Measurements from ENCODE around the gene ANKRD28. TPM values are rescaled to one million over a fixed set of nuclear protein-coding genes. Genes with fewer than 3 reads are reported as not detected.
A peak's percentile ranks its signal among the peaks of the same experiment; 100 is the strongest.

ANKRD28 gene
- total and polyA plus RNA-seq, 9 donors, result 19.9 to 32.1 (median 24.9) TPM

- DNase-seq, result no peak
- H3K27me3 ChIP-seq (ENCODE audit: control insufficient read depth, insufficient read depth, low read length), result no peaks in the 10 kb centered on the region
- no peaks in the 10 kb centered on the region for H3K4me1 ChIP-seq (ENCODE audit: control insufficient read depth, insufficient read depth, low read length)
- WGBS (ENCODE audit: insufficient coverage), result no CpG with 5 or more reads among the region's 2 CpGs
- H3K9me3 ChIP-seq (replicated peaks; ENCODE audit: control insufficient read depth, low read depth, low read length), result no peaks in the 10 kb centered on the region
- no peak overlapping the region for H3K27ac ChIP-seq (ENCODE audit: low read length)
- H3K36me3 ChIP-seq (ENCODE audit: control insufficient read depth, insufficient read depth, low read length), result peaks cover 19% of the 10 kb centered on the region
- H3K4me3 ChIP-seq (ENCODE audit: low read length), result no peak overlapping the region
Observed at GRCh38 chr3:15681668-15682067, 116.1 kb downstream of the ANKRD28 start.

DNA sequence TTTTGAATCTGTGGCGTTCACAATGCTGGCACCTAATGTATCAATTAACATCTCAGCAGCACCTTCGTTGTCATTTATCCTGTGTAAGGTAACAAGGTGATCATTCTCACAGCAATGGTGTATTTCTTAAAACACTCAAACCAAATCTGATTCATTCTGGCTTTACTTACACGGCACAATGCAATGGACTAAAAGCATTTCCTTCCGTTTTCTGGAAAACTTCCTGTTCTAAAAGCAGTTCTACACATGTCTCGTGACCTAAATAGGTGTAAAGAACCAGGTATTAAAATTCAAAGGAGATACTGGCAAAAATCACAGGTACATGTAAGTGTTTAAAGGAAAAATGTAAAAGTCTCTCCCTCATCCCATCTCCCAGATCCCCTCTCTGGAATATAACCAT lies 118.5 kb downstream of the ANKRD28 start:
- WGBS (ENCODE audit: insufficient coverage), result 89% methylated on average over 1 of the region's 5 CpGs
- no peak for DNase-seq
- Histone ChIP-seq H3K27ac (ENCODE audit: low read length) (no peak overlapping the region), H3K4me3 (ENCODE audit: low read length) (no peak overlapping the region), H3K9me3 (replicated peaks; ENCODE audit: control insufficient read depth, low read depth, low read length) (no peaks in the 10 kb centered on the region), H3K27me3 (ENCODE audit: control insufficient read depth, insufficient read depth, low read length) (no peaks in the 10 kb centered on the region), H3K4me1 (ENCODE audit: control insufficient read depth, insufficient read depth, low read length) (no peaks in the 10 kb centered on the region), H3K36me3 (ENCODE audit: control insufficient read depth, insufficient read depth, low read length) (peaks cover 17% of the 10 kb centered on the region)

DNA sequence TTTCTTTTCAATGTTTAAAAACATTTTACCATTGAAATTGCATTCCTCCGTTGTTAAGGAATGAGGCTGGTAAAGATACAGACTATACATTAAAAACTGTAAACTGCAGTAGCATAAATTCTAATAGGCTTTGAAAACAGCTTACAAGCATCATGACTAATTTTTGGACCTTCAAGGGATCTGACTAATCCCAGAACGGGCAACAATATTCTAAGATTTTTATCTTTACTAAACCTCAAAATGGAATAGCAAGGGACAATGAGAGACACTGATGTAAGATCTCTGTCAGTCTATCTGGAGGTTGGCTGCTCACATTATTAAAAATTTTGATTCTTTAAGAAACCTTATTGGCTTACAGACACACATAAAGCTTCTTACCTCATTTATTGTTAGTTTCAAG lies 121.5 kb downstream of the ANKRD28 start:
- no CpG with 5 or more reads among the region's 2 CpGs for WGBS (ENCODE audit: insufficient coverage)
- Histone ChIP-seq H3K4me1 (ENCODE audit: control insufficient read depth, insufficient read depth, low read length) (no peaks in the 10 kb centered on the region), H3K27me3 (ENCODE audit: control insufficient read depth, insufficient read depth, low read length) (no peaks in the 10 kb centered on the region), H3K36me3 (ENCODE audit: control insufficient read depth, insufficient read depth, low read length) (peaks cover 28% of the 10 kb centered on the region), H3K27ac (ENCODE audit: low read length) (no peak overlapping the region), H3K9me3 (replicated peaks; ENCODE audit: control insufficient read depth, low read depth, low read length) (no peaks in the 10 kb centered on the region), H3K4me3 (ENCODE audit: low read length) (no peak overlapping the region)
- DNase-seq, result no peak

GRCh38 chr3:15673536-15673935 lies 124.2 kb downstream of the ANKRD28 start:
- H3K4me1 ChIP-seq (ENCODE audit: control insufficient read depth, insufficient read depth, low read length), result no peaks in the 10 kb centered on the region
- 90% methylated on average over 1 of the region's 1 CpG for WGBS (ENCODE audit: insufficient coverage)
- H3K27ac ChIP-seq (ENCODE audit: low read length), result no peak overlapping the region
- H3K9me3 ChIP-seq (replicated peaks; ENCODE audit: control insufficient read depth, low read depth, low read length), result no peaks in the 10 kb centered on the region
- no peaks in the 10 kb centered on the region for H3K27me3 ChIP-seq (ENCODE audit: control insufficient read depth, insufficient read depth, low read length)
- no peak overlapping the region for H3K4me3 ChIP-seq (ENCODE audit: low read length)
- H3K36me3 ChIP-seq (ENCODE audit: control insufficient read depth, insufficient read depth, low read length), result peaks cover 30% of the 10 kb centered on the region
- no peak for DNase-seq

DNA sequence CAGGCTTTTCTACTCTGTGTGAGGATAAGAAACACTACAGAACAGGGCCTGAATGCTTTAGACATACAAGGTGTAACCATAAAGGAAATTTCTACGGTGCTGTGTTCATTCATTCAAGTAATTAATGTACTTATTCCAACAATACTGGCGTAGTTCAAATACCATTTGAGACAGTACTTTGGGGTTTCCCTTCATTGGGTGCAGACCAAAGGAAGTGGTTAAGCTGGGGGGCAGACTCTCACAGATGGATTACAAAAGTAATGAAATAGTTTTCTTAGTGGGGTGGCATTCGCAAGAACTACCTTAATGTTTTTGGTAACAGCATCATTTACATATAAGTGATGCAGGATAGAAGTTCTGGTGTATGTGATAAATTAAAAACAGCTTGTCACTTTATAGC lies 130.3 kb downstream of the ANKRD28 start:
- Histone ChIP-seq H3K27me3 (ENCODE audit: control insufficient read depth, insufficient read depth, low read length) (no peaks in the 10 kb centered on the region), H3K4me3 (ENCODE audit: low read length) (no peak overlapping the region), H3K4me1 (ENCODE audit: control insufficient read depth, insufficient read depth, low read length) (no peaks in the 10 kb centered on the region), H3K27ac (ENCODE audit: low read length) (no peak overlapping the region), H3K36me3 (ENCODE audit: control insufficient read depth, insufficient read depth, low read length) (peaks cover 17% of the 10 kb centered on the region), H3K9me3 (replicated peaks; ENCODE audit: control insufficient read depth, low read depth, low read length) (no peaks in the 10 kb centered on the region)
- DNase-seq, result no peak
- no CpG with 5 or more reads among the region's 3 CpGs for WGBS (ENCODE audit: insufficient coverage)

DNA sequence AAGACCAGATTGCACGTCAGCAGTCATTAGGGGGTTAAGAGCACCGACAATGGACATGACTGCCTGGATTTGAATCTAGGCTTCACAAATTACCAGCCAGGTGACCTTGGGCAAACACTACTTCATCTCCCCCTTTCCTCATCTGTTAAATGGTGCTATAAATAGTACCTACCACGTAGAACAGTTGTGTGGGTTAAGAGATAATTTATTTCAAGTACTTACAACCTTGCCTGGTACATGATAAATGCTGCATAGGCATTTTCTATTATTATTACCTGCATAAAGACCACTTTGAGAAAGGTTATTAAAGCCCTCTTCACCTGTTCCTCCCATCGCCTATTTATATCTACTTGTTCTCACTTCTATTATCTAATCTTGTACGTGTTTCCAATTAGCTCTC lies 131.5 kb downstream of the ANKRD28 start:
- no peaks in the 10 kb centered on the region for H3K9me3 ChIP-seq (replicated peaks; ENCODE audit: control insufficient read depth, low read depth, low read length)
- H3K36me3 ChIP-seq (ENCODE audit: control insufficient read depth, insufficient read depth, low read length), result peaks cover 14% of the 10 kb centered on the region
- no peak overlapping the region for H3K27ac ChIP-seq (ENCODE audit: low read length)
- no peak for DNase-seq
- H3K27me3 ChIP-seq (ENCODE audit: control insufficient read depth, insufficient read depth, low read length), result no peaks in the 10 kb centered on the region
- WGBS (ENCODE audit: insufficient coverage), result 83% methylated on average over 2 of the region's 5 CpGs
- no peaks in the 10 kb centered on the region for H3K4me1 ChIP-seq (ENCODE audit: control insufficient read depth, insufficient read depth, low read length)
- no peak overlapping the region for H3K4me3 ChIP-seq (ENCODE audit: low read length)

- peaks cover 12% of the 10 kb centered on the region for H3K36me3 ChIP-seq (ENCODE audit: control insufficient read depth, insufficient read depth, low read length)
- no peaks in the 10 kb centered on the region for H3K9me3 ChIP-seq (replicated peaks; ENCODE audit: control insufficient read depth, low read depth, low read length)
- H3K4me3 ChIP-seq (ENCODE audit: low read length), result no peak overlapping the region
- peak overlapping the region; percentile 22 for H3K27ac ChIP-seq (ENCODE audit: low read length)
- no peaks in the 10 kb centered on the region for H3K27me3 ChIP-seq (ENCODE audit: control insufficient read depth, insufficient read depth, low read length)
- no peaks in the 10 kb centered on the region for H3K4me1 ChIP-seq (ENCODE audit: control insufficient read depth, insufficient read depth, low read length)
- DNase-seq, result no peak
- WGBS (ENCODE audit: insufficient coverage), result 100% methylated on average over 1 of the region's 5 CpGs
Observed at GRCh38 chr3:15665510-15666150, 132.1 kb downstream of the ANKRD28 start.

DNA sequence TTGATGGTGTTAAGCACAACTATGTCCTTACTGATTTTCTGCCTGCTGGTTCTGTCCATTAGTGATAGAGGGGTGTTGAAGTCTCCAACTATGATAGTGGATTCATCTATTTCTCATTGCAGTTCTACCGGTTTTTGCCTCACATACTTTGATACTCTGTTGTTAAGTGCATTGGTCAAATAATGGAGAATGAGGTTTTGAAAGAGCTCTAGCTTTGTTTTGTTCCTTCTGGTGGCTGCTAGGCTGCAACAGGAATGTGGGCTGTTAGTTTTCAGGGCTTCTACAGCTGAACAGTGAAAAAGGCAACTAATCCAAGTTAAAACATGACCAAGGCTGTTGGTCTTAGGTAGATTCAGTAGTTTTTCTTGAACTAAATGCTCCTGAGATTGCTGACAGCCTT lies 133.6 kb downstream of the ANKRD28 start:
- peaks cover 6% of the 10 kb centered on the region for H3K36me3 ChIP-seq (ENCODE audit: control insufficient read depth, insufficient read depth, low read length)
- DNase-seq, result no peak
- H3K4me1 ChIP-seq (ENCODE audit: control insufficient read depth, insufficient read depth, low read length), result no peaks in the 10 kb centered on the region
- no peaks in the 10 kb centered on the region for H3K9me3 ChIP-seq (replicated peaks; ENCODE audit: control insufficient read depth, low read depth, low read length)
- H3K4me3 ChIP-seq (ENCODE audit: low read length), result no peak overlapping the region
- no CpG with 5 or more reads among the region's 1 CpG for WGBS (ENCODE audit: insufficient coverage)
- H3K27me3 ChIP-seq (ENCODE audit: control insufficient read depth, insufficient read depth, low read length), result no peaks in the 10 kb centered on the region
- no peak overlapping the region for H3K27ac ChIP-seq (ENCODE audit: low read length)

GRCh38 chr3:15660055-15660935 lies 137.5 kb downstream of the ANKRD28 start:
- 35% methylated on average over 3 of the region's 7 CpGs for WGBS (ENCODE audit: insufficient coverage)
- Histone ChIP-seq H3K27ac (ENCODE audit: low read length) (no peak overlapping the region), H3K4me3 (ENCODE audit: low read length) (no peak overlapping the region), H3K4me1 (ENCODE audit: control insufficient read depth, insufficient read depth, low read length) (no peaks in the 10 kb centered on the region), H3K9me3 (replicated peaks; ENCODE audit: control insufficient read depth, low read depth, low read length) (peaks cover 15% of the 10 kb centered on the region), H3K27me3 (ENCODE audit: control insufficient read depth, insufficient read depth, low read length) (no peaks in the 10 kb centered on the region), H3K36me3 (ENCODE audit: control insufficient read depth, insufficient read depth, low read length) (no peaks in the 10 kb centered on the region)
- no peak for DNase-seq

- no peak for DNase-seq
- H3K27ac ChIP-seq (ENCODE audit: low read length), result no peak overlapping the region
- H3K4me3 ChIP-seq (ENCODE audit: low read length), result no peak overlapping the region
- no CpG with 5 or more reads among the region's 5 CpGs for WGBS (ENCODE audit: insufficient coverage)
- H3K9me3 ChIP-seq (replicated peaks; ENCODE audit: control insufficient read depth, low read depth, low read length), result peaks cover 15% of the 10 kb centered on the region
- H3K4me1 ChIP-seq (ENCODE audit: control insufficient read depth, insufficient read depth, low read length), result no peaks in the 10 kb centered on the region
- no peaks in the 10 kb centered on the region for H3K36me3 ChIP-seq (ENCODE audit: control insufficient read depth, insufficient read depth, low read length)
- H3K27me3 ChIP-seq (ENCODE audit: control insufficient read depth, insufficient read depth, low read length), result no peaks in the 10 kb centered on the region
Observed at GRCh38 chr3:15659254-15659975, 138.4 kb downstream of the ANKRD28 start.

Data from muscle of leg (tissue), 11 donors.